Measurements from ENCODE around the gene NAT10.

NAT10 gene

DNA sequence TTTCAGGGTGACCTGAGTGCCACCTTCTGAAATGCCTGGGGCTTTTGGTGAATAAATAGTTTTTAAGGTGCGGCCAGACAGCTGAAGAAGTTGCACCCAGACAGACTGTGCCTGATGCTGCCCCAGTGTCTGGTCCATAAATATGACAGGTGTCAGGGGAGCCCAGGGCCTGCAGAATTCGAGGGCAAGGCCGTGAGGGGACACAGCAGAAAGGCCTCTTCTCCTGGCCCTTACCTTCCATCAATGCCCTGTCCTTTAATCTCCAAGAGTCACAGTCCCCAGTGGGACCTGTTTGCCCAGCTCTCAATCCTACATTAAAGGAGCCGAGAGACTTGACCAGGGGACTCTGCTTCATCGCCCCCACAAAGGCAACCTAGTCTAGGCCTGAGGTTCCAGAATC lies 45.7 kb downstream of the NAT10 start:
- no peaks in the 10 kb centered on the region for H3K79me1 ChIP-seq (ENCODE audit: low read length)
- H3K4ac ChIP-seq (ENCODE audit: low read depth, low read length) = no peak overlapping the region
- H3K4me2 ChIP-seq (ENCODE audit: low read length) = no peak overlapping the region
- no peak overlapping the region for H4K8ac ChIP-seq (ENCODE audit: low read depth, low read length)
- no peak overlapping the region for H2AFZ ChIP-seq (ENCODE audit: insufficient read depth, low read length, poor library complexity)
- no peak overlapping the region for H2BK5ac ChIP-seq (ENCODE audit: low read depth, low read length, poor library complexity)
- H3K9ac ChIP-seq (ENCODE audit: low read length) = no peak overlapping the region
- no peak overlapping the region for H2AK5ac ChIP-seq (ENCODE audit: low read length)
- no peak overlapping the region for H4K12ac ChIP-seq (ENCODE audit: low read depth, low read length)
- no peak overlapping the region for H2BK120ac ChIP-seq (ENCODE audit: insufficient read depth, low read length, poor library complexity)
- no peaks in the 10 kb centered on the region for H3K27me3 ChIP-seq (ENCODE audit: insufficient read depth, low read length)
- peaks cover 65 to 66% of the 10 kb centered on the region in 2 experiments for H3K36me3 ChIP-seq (ENCODE audit: control insufficient read depth in 1 of 2, insufficient read depth in 2 of 2, low read length in 2 of 2)
- no peak overlapping the region for H3K27ac ChIP-seq (ENCODE audit: low read depth, low read length)
- no peak overlapping the region for H2BK12ac ChIP-seq (ENCODE audit: low read length)
- no peak overlapping the region for H3K23ac ChIP-seq (ENCODE audit: low read length)
- no peak overlapping the region for H3K4me3 ChIP-seq (ENCODE audit: low read depth, low read length)
- H4K91ac ChIP-seq (ENCODE audit: low read depth, low read length) = no peak overlapping the region
- H3K9me3 ChIP-seq (ENCODE audit: insufficient read depth, low read depth, low read length) = peaks cover 3% of the 10 kb centered on the region
- H3K18ac ChIP-seq (ENCODE audit: low read length) = no peak overlapping the region
- H3K4me1 ChIP-seq (ENCODE audit: control insufficient read depth in 1 of 2, insufficient read depth in 2 of 2, low read length in 2 of 2) = peaks cover 13 to 15% of the 10 kb centered on the region in 2 experiments
- no CpG with 5 or more reads among the region's 5 CpGs for WGBS (ENCODE audit: extremely low coverage, insufficient coverage, insufficient read length)
- H3K79me2 ChIP-seq (ENCODE audit: control insufficient read depth, insufficient read depth, low read length, poor library complexity) = no peaks in the 10 kb centered on the region
- no peak overlapping the region for H3K14ac ChIP-seq (ENCODE audit: low read length)
- DNase-seq = no peak

DNA sequence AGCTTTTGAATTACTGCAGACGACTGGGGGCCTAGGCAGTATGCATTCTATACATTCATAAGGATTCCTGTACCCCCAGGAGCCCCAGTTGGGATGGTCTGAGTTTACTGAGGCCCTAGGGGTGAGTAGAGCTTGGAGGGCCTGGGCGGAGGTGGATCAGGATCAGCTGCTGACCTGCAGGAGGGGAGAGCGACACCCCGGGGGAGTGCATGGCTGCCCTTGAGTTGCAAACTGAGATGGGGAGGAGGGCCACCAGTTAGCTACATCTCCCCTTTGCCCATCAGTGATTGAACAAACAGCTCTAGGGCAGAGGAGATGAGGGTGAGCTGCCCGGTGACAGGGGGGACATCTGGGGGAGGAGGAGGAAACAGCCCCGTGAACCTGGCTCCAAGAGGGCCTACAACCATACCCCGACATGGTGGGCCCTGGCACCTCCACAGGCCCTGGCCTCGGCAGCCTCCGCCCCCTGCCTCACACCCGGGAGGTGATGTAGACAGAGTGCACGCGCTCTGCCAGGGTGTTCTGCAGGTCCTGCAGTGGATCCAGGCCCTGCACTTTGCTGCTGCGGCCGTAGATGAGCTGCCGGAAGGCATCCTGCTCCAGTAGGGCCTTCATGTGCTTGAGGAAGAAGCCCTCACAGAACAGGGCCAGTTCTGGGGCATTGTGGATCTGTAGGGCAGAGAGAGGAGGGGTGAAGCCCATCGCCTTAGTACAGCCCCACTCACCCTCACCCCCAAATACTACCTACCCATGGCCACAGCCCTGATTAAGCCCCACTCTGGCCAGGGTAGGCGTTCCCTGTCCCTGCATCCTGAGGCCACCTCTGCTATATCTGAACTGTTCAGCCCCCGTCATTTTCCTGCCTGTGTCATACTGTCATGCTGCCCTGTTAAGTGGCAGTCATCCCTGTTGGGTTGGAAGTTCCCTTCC lies 46.8 kb downstream of the NAT10 start:
- Histone ChIP-seq H3K18ac (ENCODE audit: low read length) (no peak overlapping the region), H2BK120ac (ENCODE audit: insufficient read depth, low read length, poor library complexity) (no peak overlapping the region), H2BK5ac (ENCODE audit: low read depth, low read length, poor library complexity) (no peak overlapping the region), H3K23ac (ENCODE audit: low read length) (no peak overlapping the region), H4K12ac (ENCODE audit: low read depth, low read length) (no peak overlapping the region), H3K4me3 (ENCODE audit: low read depth, low read length) (no peak overlapping the region), H3K4ac (ENCODE audit: low read depth, low read length) (no peak overlapping the region), H3K27me3 (ENCODE audit: insufficient read depth, low read length) (no peaks in the 10 kb centered on the region), H3K36me3 (ENCODE audit: control insufficient read depth in 1 of 2, insufficient read depth in 2 of 2, low read length in 2 of 2) (peaks cover 57 to 61% of the 10 kb centered on the region in 2 experiments), H3K4me1 (ENCODE audit: control insufficient read depth in 1 of 2, insufficient read depth in 2 of 2, low read length in 2 of 2) (peaks cover 13 to 15% of the 10 kb centered on the region in 2 experiments), H3K4me2 (ENCODE audit: low read length) (no peak overlapping the region), H2BK12ac (ENCODE audit: low read length) (no peak overlapping the region), H3K9me3 (ENCODE audit: insufficient read depth, low read depth, low read length) (peaks cover 3% of the 10 kb centered on the region), H4K8ac (ENCODE audit: low read depth, low read length) (no peak overlapping the region), H4K91ac (ENCODE audit: low read depth, low read length) (no peak overlapping the region), H2AFZ (ENCODE audit: insufficient read depth, low read length, poor library complexity) (no peak overlapping the region), H3K14ac (ENCODE audit: low read length) (no peak overlapping the region), H2AK5ac (ENCODE audit: low read length) (no peak overlapping the region), H3K79me2 (ENCODE audit: control insufficient read depth, insufficient read depth, low read length, poor library complexity) (no peaks in the 10 kb centered on the region), H3K9ac (ENCODE audit: low read length) (no peak overlapping the region), H3K79me1 (ENCODE audit: low read length) (no peaks in the 10 kb centered on the region), H3K27ac (ENCODE audit: low read depth, low read length) (no peak overlapping the region)
- no peak for DNase-seq
- WGBS (ENCODE audit: extremely low coverage, insufficient coverage, insufficient read length) = no CpG with 5 or more reads among the region's 18 CpGs

DNA sequence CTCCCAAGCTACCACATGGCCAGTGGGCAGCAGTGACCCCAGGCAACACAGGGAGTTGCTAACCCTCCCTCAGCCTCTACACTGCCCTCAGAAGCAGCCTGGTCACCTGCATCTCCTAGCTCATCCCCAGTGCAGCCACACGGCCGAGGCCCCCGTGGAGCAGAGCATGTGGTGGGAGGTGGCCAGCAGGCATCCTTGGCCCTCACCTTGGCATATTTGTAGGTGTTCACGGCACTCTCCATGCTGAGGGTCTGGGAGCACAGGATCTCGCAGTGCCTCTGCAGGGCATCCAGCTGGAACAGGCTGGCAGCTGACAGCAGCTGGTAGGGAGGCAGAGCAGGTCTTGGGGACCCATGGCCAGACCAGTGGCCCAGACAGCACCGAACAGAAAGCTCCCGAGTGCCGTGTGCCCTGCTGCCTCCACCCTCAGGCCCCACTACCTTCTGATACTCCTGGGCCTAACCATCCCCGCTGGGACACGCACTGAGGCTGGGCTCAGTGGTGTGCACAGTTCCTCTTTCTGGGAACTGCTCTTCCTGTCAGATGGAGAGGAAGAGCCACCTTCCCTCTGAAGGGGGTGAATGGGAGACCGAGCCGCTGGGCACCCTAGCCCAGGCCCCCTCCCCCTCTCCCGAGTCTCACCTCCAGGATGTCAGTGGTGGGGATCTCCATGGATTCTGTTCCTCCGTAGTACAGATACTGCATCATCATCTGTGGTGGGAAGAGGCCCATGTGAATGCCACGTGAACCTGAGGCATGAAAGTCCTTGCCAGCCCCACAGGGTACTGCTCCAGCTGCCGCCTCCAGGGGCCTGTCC lies 48.8 kb downstream of the NAT10 start:
- Histone ChIP-seq H3K79me2 (ENCODE audit: control insufficient read depth, insufficient read depth, low read length, poor library complexity) (no peaks in the 10 kb centered on the region), H2AK5ac (ENCODE audit: low read length) (no peak overlapping the region), H3K36me3 (ENCODE audit: control insufficient read depth in 1 of 2, insufficient read depth in 2 of 2, low read length in 2 of 2) (peaks cover 63 to 64% of the 10 kb centered on the region in 2 experiments), H3K4me1 (ENCODE audit: control insufficient read depth in 1 of 2, insufficient read depth in 2 of 2, low read length in 2 of 2) (peaks cover 4 to 5% of the 10 kb centered on the region in 2 experiments), H2BK5ac (ENCODE audit: low read depth, low read length, poor library complexity) (no peak overlapping the region), H3K4me3 (ENCODE audit: low read depth, low read length) (no peak overlapping the region), H3K14ac (ENCODE audit: low read length) (no peak overlapping the region), H3K4me2 (ENCODE audit: low read length) (no peak overlapping the region), H3K4ac (ENCODE audit: low read depth, low read length) (no peak overlapping the region), H3K27me3 (ENCODE audit: insufficient read depth, low read length) (no peaks in the 10 kb centered on the region), H3K79me1 (ENCODE audit: low read length) (no peaks in the 10 kb centered on the region), H2BK120ac (ENCODE audit: insufficient read depth, low read length, poor library complexity) (no peak overlapping the region), H4K12ac (ENCODE audit: low read depth, low read length) (no peak overlapping the region), H3K18ac (ENCODE audit: low read length) (no peak overlapping the region), H3K9ac (ENCODE audit: low read length) (no peak overlapping the region), H4K91ac (ENCODE audit: low read depth, low read length) (no peak overlapping the region), H2AFZ (ENCODE audit: insufficient read depth, low read length, poor library complexity) (no peak overlapping the region), H2BK12ac (ENCODE audit: low read length) (no peak overlapping the region), H4K8ac (ENCODE audit: low read depth, low read length) (no peak overlapping the region), H3K9me3 (ENCODE audit: insufficient read depth, low read depth, low read length) (peaks cover 3% of the 10 kb centered on the region), H3K27ac (ENCODE audit: low read depth, low read length) (no peak overlapping the region), H3K23ac (ENCODE audit: low read length) (no peak overlapping the region)
- no CpG with 5 or more reads among the region's 16 CpGs for WGBS (ENCODE audit: extremely low coverage, insufficient coverage, insufficient read length)
- no peak for DNase-seq

DNA sequence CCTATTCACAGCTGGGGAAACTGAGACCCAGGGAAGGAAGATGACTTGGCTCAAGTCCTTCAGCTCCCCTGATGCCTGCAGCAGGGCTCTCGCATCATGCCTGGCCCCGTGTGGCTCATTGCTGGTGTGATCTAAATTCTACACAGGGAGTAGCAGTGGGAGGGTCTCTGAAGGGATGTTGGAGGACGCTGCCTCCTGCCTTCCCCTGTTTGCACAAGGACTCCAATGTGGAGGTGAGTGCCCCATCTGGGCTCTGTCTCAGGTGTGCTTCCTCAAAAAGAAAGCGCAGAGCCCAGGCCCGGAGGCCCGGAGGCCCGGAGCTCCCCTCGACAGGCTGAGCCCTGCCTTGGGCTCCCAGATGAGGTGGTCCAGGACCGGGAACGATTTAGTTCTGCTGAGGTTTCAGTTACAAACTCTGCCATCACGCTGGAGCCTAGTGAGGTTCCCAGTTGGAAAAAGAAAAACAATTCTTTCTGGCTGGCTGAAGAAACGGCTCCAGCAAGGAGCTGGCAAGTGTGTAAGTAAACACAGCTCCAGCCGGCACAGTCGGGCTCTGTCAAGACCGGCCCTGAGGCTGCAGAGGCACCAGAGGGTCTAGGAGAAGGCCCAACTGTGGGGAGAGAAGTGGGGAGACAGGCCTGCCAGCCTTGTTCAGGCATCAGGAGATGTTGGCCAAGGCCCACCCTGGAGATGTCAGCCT lies 49.8 kb downstream of the NAT10 start:
- no peak overlapping the region for H3K23ac ChIP-seq (ENCODE audit: low read length)
- H2BK120ac ChIP-seq (ENCODE audit: insufficient read depth, low read length, poor library complexity) = no peak overlapping the region
- H3K4me1 ChIP-seq (ENCODE audit: control insufficient read depth in 1 of 2, insufficient read depth in 2 of 2, low read length in 2 of 2) = no peaks in the 10 kb centered on the region
- H4K12ac ChIP-seq (ENCODE audit: low read depth, low read length) = no peak overlapping the region
- peaks cover 63 to 67% of the 10 kb centered on the region in 2 experiments for H3K36me3 ChIP-seq (ENCODE audit: control insufficient read depth in 1 of 2, insufficient read depth in 2 of 2, low read length in 2 of 2)
- H4K91ac ChIP-seq (ENCODE audit: low read depth, low read length) = no peak overlapping the region
- H3K79me1 ChIP-seq (ENCODE audit: low read length) = no peaks in the 10 kb centered on the region
- H2AFZ ChIP-seq (ENCODE audit: insufficient read depth, low read length, poor library complexity) = no peak overlapping the region
- H3K4me2 ChIP-seq (ENCODE audit: low read length) = no peak overlapping the region
- H3K27me3 ChIP-seq (ENCODE audit: insufficient read depth, low read length) = no peaks in the 10 kb centered on the region
- peaks cover 3% of the 10 kb centered on the region for H3K9me3 ChIP-seq (ENCODE audit: insufficient read depth, low read depth, low read length)
- H2AK5ac ChIP-seq (ENCODE audit: low read length) = no peak overlapping the region
- no peak overlapping the region for H2BK5ac ChIP-seq (ENCODE audit: low read depth, low read length, poor library complexity)
- no peaks in the 10 kb centered on the region for H3K79me2 ChIP-seq (ENCODE audit: control insufficient read depth, insufficient read depth, low read length, poor library complexity)
- no peak overlapping the region for H3K4ac ChIP-seq (ENCODE audit: low read depth, low read length)
- no CpG with 5 or more reads among the region's 15 CpGs for WGBS (ENCODE audit: extremely low coverage, insufficient coverage, insufficient read length)
- no peak overlapping the region for H3K9ac ChIP-seq (ENCODE audit: low read length)
- no peak overlapping the region for H3K27ac ChIP-seq (ENCODE audit: low read depth, low read length)
- no peak overlapping the region for H3K14ac ChIP-seq (ENCODE audit: low read length)
- no peak overlapping the region for H3K18ac ChIP-seq (ENCODE audit: low read length)
- no peak overlapping the region for H3K4me3 ChIP-seq (ENCODE audit: low read depth, low read length)
- H2BK12ac ChIP-seq (ENCODE audit: low read length) = no peak overlapping the region
- H4K8ac ChIP-seq (ENCODE audit: low read depth, low read length) = no peak overlapping the region
- DNase-seq = no peak

Data from trophoblast cell (in vitro differentiated cells and primary cell).